HEK293 (cell line): Measurements from ENCODE around the gene PTCHD4.

Experiments
- CTCF ChIA-PET: fragments of 350-600 bp; formaldehyde crosslinking; extraction: SDS; loops from one replicate; lab custom pipeline; 2021; ENCODE audit warnings: antibody characterized with exemption; lab: Yijun Ruan, JAX
- POLR2A ChIA-PET: fragments of 300-600 bp; formaldehyde crosslinking; extraction: SDS; loops from one replicate; lab custom pipeline; 2020; ENCODE audit warnings: antibody characterized with exemption, inconsistent platforms; lab: Yijun Ruan, JAX
- H3K27ac ChIP-seq: fragments of 200-500 bp; sonication (Bioruptor generic); 2 replicates; pipeline ENCODE4 v1.5.1; 2014; ENCODE audit warnings: low read depth, low read length, control low read depth, inconsistent platforms; ENCODE audit errors: extremely low read depth
- H3K36me3 ChIP-seq, 2 experiments: fragments of 200-500 bp in 1 of 2; sonication (Bioruptor generic) in 1 of 2; 1 replicate in 1 of 2; 2 replicates in 1 of 2; pipeline ENCODE4 v1.5.1; 2014 to 2017; ENCODE audit warnings: inconsistent platforms in 2 of 2, low read length in 2 of 2; ENCODE audit not compliant: control insufficient read depth in 2 of 2, insufficient read depth in 1 of 2
- H3K4me1 ChIP-seq: fragments of 200-500 bp; sonication (Bioruptor generic); 2 replicates; pipeline ENCODE4 v1.5.1; 2014; ENCODE audit warnings: mild to moderate bottlenecking, low read length, inconsistent platforms; ENCODE audit not compliant: control insufficient read depth, insufficient read depth
- H3K4me3 ChIP-seq: 2 replicates; pipeline ENCODE4 v1.5.1; 2011; ENCODE audit warnings: low read depth, mild to moderate bottlenecking, control low read depth, low read length, moderate library complexity
- H3K9me3 ChIP-seq: fragments of 200-500 bp; sonication (Bioruptor generic); 2 replicates; pipeline ENCODE4 v1.5.1; 2014; ENCODE audit warnings: low read depth, low read length, inconsistent platforms; ENCODE audit not compliant: control insufficient read depth, insufficient read depth
- AEBP2 ChIP-seq: fragments of 450-650 bp; formaldehyde crosslinking; IDR thresholded peaks from 2 replicates; pipeline ENCODE4 v1.5.1; 2016; ENCODE audit warnings: missing biosample characterization, missing genetic modification characterization, borderline replicate concordance
- ATF2 ChIP-seq: fragments of 450-650 bp; formaldehyde crosslinking; IDR thresholded peaks from 2 replicates; pipeline ENCODE4 v1.5.1; 2016; ENCODE audit warnings: missing biosample characterization, missing genetic modification characterization, low read depth
- HOXA7 ChIP-seq: sonication (generic); formaldehyde crosslinking; IDR thresholded peaks from 2 replicates; pipeline ENCODE4 v1.8.1; 2022; ENCODE audit warnings: missing genetic modification reagents, borderline replicate concordance
- HOXD13 ChIP-seq: sonication (generic); formaldehyde crosslinking; IDR thresholded peaks from 2 replicates; pipeline ENCODE4 v1.8.0; 2022; ENCODE audit warnings: missing genetic modification reagents, borderline replicate concordance
- INSM2 ChIP-seq: fragments of 450-650 bp; formaldehyde crosslinking; IDR thresholded peaks from 2 replicates; pipeline ENCODE4 v1.5.1; 2016; ENCODE audit warnings: missing biosample characterization, missing genetic modification characterization
- PRDM2 ChIP-seq: fragments of 450-650 bp; formaldehyde crosslinking; IDR thresholded peaks from 2 replicates; pipeline ENCODE4 v1.5.1; 2016; ENCODE audit warnings: missing biosample characterization, missing genetic modification characterization, borderline replicate concordance
- REPIN1 ChIP-seq: fragments of 450-650 bp; formaldehyde crosslinking; IDR thresholded peaks from 2 replicates; pipeline ENCODE4 v1.5.1; 2017; ENCODE audit warnings: missing biosample characterization, missing genetic modification characterization, low read depth
- ZBTB11 ChIP-seq: fragments of 450-650 bp; formaldehyde crosslinking; conservative IDR thresholded peaks from 2 replicates; pipeline ENCODE4 v1.5.1; 2016; ENCODE audit warnings: low read depth, missing biosample characterization, missing genetic modification characterization
- ZBTB8A ChIP-seq: fragments of 450-650 bp; formaldehyde crosslinking; IDR thresholded peaks from 2 replicates; pipeline ENCODE4 v1.5.1; 2016; ENCODE audit warnings: missing biosample characterization, missing genetic modification characterization
- ZFP41 ChIP-seq: fragments of 450-650 bp; formaldehyde crosslinking; IDR thresholded peaks from 2 replicates; pipeline ENCODE4 v1.5.1; 2016; ENCODE audit warnings: missing biosample characterization, missing genetic modification characterization, borderline replicate concordance
- ZNF148 ChIP-seq: fragments of 450-650 bp; formaldehyde crosslinking; IDR thresholded peaks from 2 replicates; pipeline ENCODE4 v1.5.0; 2017; ENCODE audit warnings: missing biosample characterization, missing genetic modification characterization, borderline replicate concordance
- ZNF416 ChIP-seq: fragments of 450-650 bp; formaldehyde crosslinking; IDR thresholded peaks from 2 replicates; pipeline ENCODE4 v1.5.1; 2016; ENCODE audit warnings: missing biosample characterization, missing genetic modification characterization
- ZNF558 ChIP-seq: fragments of 450-650 bp; formaldehyde crosslinking; IDR thresholded peaks from 2 replicates; pipeline ENCODE4 v1.5.1; 2016; ENCODE audit warnings: missing biosample characterization, missing genetic modification characterization
- ZNF560 ChIP-seq: fragments of 450-650 bp; formaldehyde crosslinking; IDR thresholded peaks from 2 replicates; pipeline ENCODE4 v1.5.1; 2017; ENCODE audit warnings: missing biosample characterization, missing genetic modification characterization, borderline replicate concordance
- ZNF660 ChIP-seq: fragments of 450-650 bp; IDR thresholded peaks from 2 replicates; pipeline ENCODE4 v1.5.1; 2018; ENCODE audit warnings: missing biosample characterization, mild to moderate bottlenecking, missing genetic modification characterization
- ZNF768 ChIP-seq: fragments of 450-650 bp; formaldehyde crosslinking; IDR thresholded peaks from 2 replicates; pipeline ENCODE4 v1.5.1; 2018; ENCODE audit warnings: missing biosample characterization, mild to moderate bottlenecking, missing genetic modification characterization

Gene PTCHD4

GRCh38 chr6:48075181-48075580, 35.8 kb downstream of the PTCHD4 start:
- H3K9me3 ChIP-seq: no peaks in the 10 kb centered on the region

GRCh38 chr6:48073976-48074767, 36.8 kb downstream of the PTCHD4 start:
- no peak overlapping the region for H3K4me3 ChIP-seq
- CTCF ChIA-PET: interaction anchor here (0.7 kb wide), 1 partner anchor 287 kb away, joined by 4 read pairs; no protein-coding TSS in a partner anchor
- POLR2A ChIA-PET: no interaction called here
- no peak overlapping the region for H3K27ac ChIP-seq
- no peaks in the 10 kb centered on the region for H3K36me3 ChIP-seq
- H3K4me1 ChIP-seq: no peaks in the 10 kb centered on the region
- H3K9me3 ChIP-seq: no peaks in the 10 kb centered on the region
- TF ChIP-seq ZNF148 (no peak), ZBTB8A (tag by site-specific recombination) (no peak), INSM2 (tag by site-specific recombination) (no peak), AEBP2 (tag by site-specific recombination) (no peak), ATF2 (tag by site-specific recombination) (no peak), PRDM2 (no peak), ZNF768 (tag by site-specific recombination) (no peak)

More at GRCh38 chr6:48075181-48075580, 35.8 kb downstream of the PTCHD4 start:
- Histone ChIP-seq H3K4me3 (no peak overlapping the region), H3K27ac (no peak overlapping the region)
- TF ChIP-seq ZNF416 (tag by site-specific recombination) (no peak), HOXD13 (CRISPR knock-in tag) (no peak), REPIN1 (tag by site-specific recombination) (no peak), ZNF558 (tag by site-specific recombination) (no peak), HOXA7 (CRISPR knock-in tag) (no peak), ZNF660 (tag by site-specific recombination) (no peak), ZFP41 (tag by site-specific recombination) (no peak), ZNF560 (tag by site-specific recombination) (no peak), ZBTB11 (tag by site-specific recombination) (no peak)
- TF ChIP-seq, all 188 proteins: peak for 0
- Histone ChIP-seq H3K4me1 (no peaks in the 10 kb centered on the region), H3K36me3 (no peaks in the 10 kb centered on the region)
- CTCF ChIA-PET: no interaction called here
- POLR2A ChIA-PET: no interaction called here
